Esophagus squamous epithelium (tissue), 5 donors: ENCODE measurements around the gene DGKQ. TPM values are rescaled to one million over a fixed set of nuclear protein-coding genes. Genes with fewer than 3 reads are reported as not detected.
A peak's percentile ranks its signal among the peaks of the same experiment; 100 is the strongest.
"Not testable (repeated sequence)": the region's sequence is repeated elsewhere in the genome, so short reads cannot be mapped to it uniquely, and the experiment has no call there.

ENCODE experiments used
- DNase-seq: peaks from one replicate; lab custom pipeline; 2025; lab: John Stamatoyannopoulos, UW
- H3K27ac ChIP-seq, 4 donors: fragments of 200-600 bp; sonication (generic); one replicate each; pipeline ENCODE4 v1.5.1; 2016 to 2019; ENCODE audit warnings: mild to moderate bottlenecking in 1 of 4
- H3K27me3 ChIP-seq, 4 donors: fragments of 200-600 bp; sonication (generic); 1 replicate in 3 of 4; 2 replicates in 1 of 4; pipeline versions ENCODE4 v1.5.1 to v1.6.0; 2017 to 2021; ENCODE audit warnings: antibody characterized with exemption in 1 of 4
- H3K36me3 ChIP-seq, 3 donors: fragments of 200-600 bp; sonication (generic); one replicate each; pipeline ENCODE4 v1.5.1; 2016 to 2019
- H3K4me1 ChIP-seq, 3 donors: fragments of 200-600 bp; sonication (generic); one replicate each; pipeline ENCODE4 v1.5.1; 2017 to 2019
- H3K4me3 ChIP-seq, 4 donors: fragments of 200-600 bp; sonication (generic); 1 replicate in 3 of 4; 2 replicates in 1 of 4; pipeline ENCODE4 v1.5.1; 2016 to 2019; ENCODE audit warnings: mild to moderate bottlenecking in 2 of 4, moderate library complexity in 1 of 4
- H3K9me3 ChIP-seq, 3 donors: fragments of 200-600 bp; sonication (generic); one replicate each; pipeline ENCODE4 v1.5.1; 2016 to 2019
- CTCF ChIP-seq, 6 experiments: fragments of 450-650 bp in 4 of 6; fragments of 200-600 bp in 2 of 6; sonication (generic) in 2 of 6; IDR thresholded peaks; one replicate each; pipeline ENCODE4 v1.5.1; 2016 to 2019; ENCODE audit warnings: antibody characterized with exemption in 6 of 6, mild to moderate bottlenecking in 4 of 6, moderate library complexity in 4 of 6
- POLR2A ChIP-seq, 4 donors: fragments of 450-650 bp; IDR thresholded peaks; one replicate each; pipeline ENCODE4 v1.6.1; 2017; ENCODE audit warnings: antibody characterized with exemption in 4 of 4, mild to moderate bottlenecking in 4 of 4, moderate library complexity in 3 of 4
- WGBS, 2 donors: methylation state at CpG; one replicate each; pipeline ENCODE4 v1.1.5; 2018; 5-methylcytosine and 5-hydroxymethylcytosine counted together
- intact Hi-C: fragments of 100-400 bp; cut with DNase I; formaldehyde crosslinking; loops from one replicate; pipeline ENCODE4 v1.15.0; 2022
- total RNA-seq, 4 donors: library from RNA; depleted of rRNA; stranded (reverse); fragments of >200 nt; gene quantifications; one replicate each; pipeline ENCODE4 v1.1.0, GENCODE V29; 2016
- donor health status: DM: yes; HTN: yes; CAD: no.

The DGKQ gene
- total RNA-seq, 4 donors from 2014 or later: 9.5 to 12.0 (median 10.7) TPM

DNA sequence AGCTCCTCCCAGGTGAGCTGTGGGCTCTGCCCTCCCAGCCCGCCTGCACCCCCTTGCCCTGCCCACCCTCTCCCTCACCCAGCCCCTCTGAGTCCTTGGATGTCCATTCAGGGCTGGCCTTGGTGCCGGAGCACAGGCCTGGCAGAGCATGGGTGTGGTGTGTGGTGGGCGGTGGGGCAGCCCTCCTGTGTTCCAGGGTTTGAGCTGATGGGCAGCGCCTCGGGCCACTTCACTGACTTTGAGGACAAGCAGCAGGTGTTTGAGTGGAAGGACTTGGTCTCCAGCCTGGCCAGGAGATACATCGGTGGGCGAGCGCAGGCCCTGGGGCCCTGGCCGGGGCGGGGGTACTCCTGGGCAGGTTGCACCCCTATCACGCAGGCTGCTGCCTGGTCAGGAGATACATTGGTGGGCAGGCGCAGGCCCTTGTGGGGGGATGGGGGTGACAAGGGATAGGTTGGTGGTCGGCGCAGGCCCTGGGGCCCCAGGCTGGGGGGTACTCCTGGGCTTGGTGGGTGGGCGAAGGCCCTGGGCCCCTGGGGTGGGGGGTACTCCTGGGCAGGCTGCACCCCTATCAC lies 27.4 kb upstream of the DGKQ start:
- no peak overlapping the region for H3K4me3 ChIP-seq
- TF ChIP-seq POLR2A (IDR thresholded peaks at IDR 0.05): no peak
- TF ChIP-seq CTCF (IDR thresholded peaks at IDR 0.05): no peak
- H3K27me3 ChIP-seq: peaks cover 26 to 99% (median 33%) of the 10 kb centered on the region in 4 donors
- DNase-seq: no peak
- H3K36me3 ChIP-seq: no peaks in the 10 kb centered on the region
- intact Hi-C loops: no loop called here
- H3K4me1 ChIP-seq: peaks cover 11 to 43% (median 28%) of the 10 kb centered on the region in 3 donors
- H3K9me3 ChIP-seq: no peaks in the 10 kb centered on the region
- 76 to 87% methylated on average over 3 of the region's 15 CpGs for WGBS, 2 donors
- no peak overlapping the region for H3K27ac ChIP-seq

- Histone ChIP-seq H3K27me3 (peaks cover 26 to 95% (median 33%) of the 10 kb centered on the region in 4 donors), H3K36me3 (no peaks in the 10 kb centered on the region), H3K4me3 (no peak overlapping the region), H3K9me3 (no peaks in the 10 kb centered on the region), H3K4me1 (peaks cover 11 to 43% (median 28%) of the 10 kb centered on the region in 3 donors), H3K27ac (no peak overlapping the region)
- TF ChIP-seq CTCF (IDR thresholded peaks at IDR 0.05) (no peak), POLR2A (IDR thresholded peaks at IDR 0.05) (no peak)
- 22 to 75% methylated on average over 4 of the region's 18 CpGs for WGBS, 2 donors
- intact Hi-C loops: no loop called here
- DNase-seq: no peak
These were observed 26.6 kb upstream of the DGKQ start for GRCh38 chr4:999882-1000425.

- peaks cover 11 to 43% (median 28%) of the 10 kb centered on the region in 3 donors for H3K4me1 ChIP-seq
- H3K9me3 ChIP-seq, H3K27ac ChIP-seq, H3K4me3 ChIP-seq, DNase-seq, H3K36me3 ChIP-seq, intact Hi-C loops: not testable (repeated sequence)
- 31 to 48% methylated on average over 9 to 15 of the region's 21 CpGs for WGBS, 2 donors
- peaks cover 26 to 89% (median 33%) of the 10 kb centered on the region in 4 donors for H3K27me3 ChIP-seq
These were observed 26.0 kb upstream of the DGKQ start for GRCh38 chr4:999240-999863.

DNA sequence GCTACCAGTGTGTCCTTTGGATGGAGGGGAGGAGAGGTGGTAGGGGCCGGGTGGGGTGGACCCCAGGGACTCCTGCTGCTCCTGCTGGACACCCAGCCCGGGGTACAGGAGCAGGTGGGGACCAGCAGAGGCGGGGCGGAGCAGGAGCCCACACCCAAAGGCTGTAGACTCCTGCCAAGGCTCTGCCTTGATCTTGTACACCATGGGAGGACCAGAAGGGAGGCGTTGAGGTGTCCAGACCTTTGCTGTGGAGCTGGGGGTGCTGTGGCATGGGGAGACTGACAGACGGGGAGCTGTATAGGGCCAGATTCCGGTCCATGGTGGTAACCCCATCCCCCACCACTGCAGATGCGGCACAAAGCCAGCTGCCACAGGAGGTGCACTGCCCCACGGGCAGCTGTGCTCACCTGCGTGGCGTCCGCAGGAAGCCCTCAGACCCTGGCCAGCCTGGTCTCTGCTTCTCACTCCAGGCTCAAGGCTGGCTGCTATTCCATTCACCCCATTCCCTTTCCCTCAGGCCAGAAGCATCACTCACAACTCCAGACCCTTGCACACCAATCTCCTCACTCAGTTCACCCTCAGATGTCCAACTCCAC lies 24.8 kb upstream of the DGKQ start:
- H3K36me3 ChIP-seq: no peaks in the 10 kb centered on the region
- WGBS, 2 donors: 29 to 38% methylated on average over 5 to 7 of the region's 12 CpGs
- TF ChIP-seq CTCF (IDR thresholded peaks at IDR 0.05): no peak
- no peak for TF ChIP-seq POLR2A (IDR thresholded peaks at IDR 0.05)
- intact Hi-C loops: no loop called here
- peaks cover 11 to 42% (median 27%) of the 10 kb centered on the region in 3 donors for H3K4me1 ChIP-seq
- DNase-seq: no peak
- H3K27me3 ChIP-seq: peaks cover 17 to 78% (median 25%) of the 10 kb centered on the region in 4 donors
- no peak overlapping the region for H3K4me3 ChIP-seq
- H3K9me3 ChIP-seq: no peaks in the 10 kb centered on the region
- no peak overlapping the region for H3K27ac ChIP-seq

GRCh38 chr4:997375-998071 lies 24.2 kb upstream of the DGKQ start:
- no peaks in the 10 kb centered on the region for H3K36me3 ChIP-seq
- H3K27me3 ChIP-seq: peaks cover 15 to 71% (median 21%) of the 10 kb centered on the region in 4 donors
- TF ChIP-seq CTCF (IDR thresholded peaks at IDR 0.05): no peak
- TF ChIP-seq POLR2A (IDR thresholded peaks at IDR 0.05): no peak
- peak overlapping the region in 2 of 4 donors; percentile 43 to 64 for H3K4me3 ChIP-seq
- DNase-seq: no peak
- intact Hi-C loops: no loop called here
- H3K27ac ChIP-seq: no peak overlapping the region
- peaks cover 15 to 42% (median 25%) of the 10 kb centered on the region in 3 donors for H3K4me1 ChIP-seq
- 3% methylated on average over 23 of the region's 68 CpGs; no CpG with 5 or more reads in 1 of the 2 donors for WGBS, 2 donors
- no peaks in the 10 kb centered on the region for H3K9me3 ChIP-seq
